Measurements from ENCODE around the gene RASSF3.
A peak's percentile ranks its signal among the peaks of the same experiment; 100 is the strongest.

Gene RASSF3

DNA sequence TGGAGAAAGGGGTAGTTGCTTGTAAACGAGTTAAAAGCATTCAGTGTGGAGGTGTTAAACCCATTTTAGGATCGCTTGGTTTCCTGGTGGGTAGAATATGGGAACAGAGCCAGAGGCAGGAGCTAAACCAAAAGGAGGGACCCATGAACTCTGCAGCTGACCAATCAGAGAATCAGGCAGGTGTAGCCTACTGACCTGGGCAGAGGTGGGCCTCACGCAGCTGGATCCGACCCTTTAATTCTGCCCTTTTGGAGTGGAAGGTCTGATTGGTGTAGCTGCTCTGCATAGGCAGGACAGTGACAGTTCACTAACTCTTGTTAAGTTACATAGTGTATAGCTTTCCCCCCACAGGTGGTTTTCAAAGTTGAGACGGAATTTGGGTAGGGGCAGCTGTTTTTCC is 85.3 kb downstream of the RASSF3 start:
- no peak for DNase-seq

- DNase-seq: peak; percentile 58
These were observed 85.9 kb downstream of the RASSF3 start for GRCh38 chr12:64696080-64696741.

DNA sequence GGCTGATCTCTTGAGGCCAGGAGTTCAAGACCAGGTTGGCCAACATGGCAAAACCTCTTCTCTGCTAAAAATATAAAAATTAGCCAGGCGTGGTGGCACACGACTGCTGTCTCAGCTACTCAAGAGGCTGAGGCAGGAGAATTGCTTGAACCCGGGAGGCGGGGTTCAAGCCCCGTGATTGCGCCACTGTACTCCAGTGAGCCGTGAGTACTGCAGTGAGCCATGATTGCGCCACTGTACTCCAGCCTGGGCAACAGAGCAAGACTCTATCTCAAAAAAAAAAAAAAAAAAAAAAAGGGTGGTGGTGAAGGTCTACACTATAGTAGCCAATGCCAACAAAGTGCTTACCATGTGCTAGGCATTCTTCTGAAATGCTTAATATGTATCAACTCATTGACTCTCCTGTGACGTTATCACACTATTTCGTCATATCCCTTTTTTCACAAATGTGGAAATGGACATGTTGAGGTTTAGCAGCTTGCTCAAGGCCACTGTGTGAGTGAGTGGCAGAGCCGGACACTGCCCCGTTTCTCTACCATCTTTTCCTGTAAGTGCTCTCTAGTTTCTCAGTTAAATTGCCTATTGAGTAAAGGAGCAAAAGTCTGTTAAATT is 89.3 kb downstream of the RASSF3 start:
- no peak for DNase-seq

- no peak for DNase-seq
These were observed 90.2 kb downstream of the RASSF3 start for GRCh38 chr12:64700532-64700931.

DNA sequence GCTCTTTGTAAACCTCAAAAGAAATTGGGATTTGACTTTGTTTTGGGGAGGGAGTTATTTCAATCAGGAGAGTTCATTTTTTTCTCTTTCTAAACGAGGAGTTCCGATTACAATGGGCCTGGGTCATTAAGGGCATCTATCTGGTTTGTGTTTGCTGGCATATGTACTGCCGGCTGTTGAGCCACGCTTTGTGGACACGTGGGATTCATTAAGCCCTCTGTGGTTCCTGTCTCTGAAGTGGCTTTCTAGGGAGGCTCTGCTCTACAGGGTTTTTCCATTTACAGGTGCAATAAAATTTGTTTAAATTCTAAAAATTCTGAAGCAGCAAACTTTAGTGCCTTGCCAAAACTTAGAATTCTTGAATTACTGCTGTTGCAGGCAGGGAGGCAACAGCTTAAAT is 91.0 kb downstream of the RASSF3 start:
- no peak for DNase-seq

DNA sequence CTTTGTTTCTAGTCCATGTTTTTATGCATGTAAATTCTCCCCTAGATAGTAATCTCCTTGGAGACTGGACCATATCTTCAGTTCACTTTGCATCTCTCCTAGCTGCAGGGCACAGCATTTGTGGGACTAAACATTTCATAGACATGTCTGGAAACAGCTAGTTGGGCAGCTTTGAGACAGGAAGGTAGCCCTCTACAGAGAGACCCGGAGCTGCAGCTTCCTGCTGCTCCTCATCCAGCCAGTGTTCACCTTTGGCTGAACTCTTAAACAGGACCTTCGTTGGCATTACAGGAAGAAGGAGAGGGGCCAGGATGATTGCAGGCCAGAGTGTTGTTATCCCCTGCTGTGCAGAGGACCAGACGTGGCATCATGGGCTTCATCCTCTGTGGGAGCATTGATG is 96.0 kb downstream of the RASSF3 start:
- no peak for DNase-seq

GRCh38 chr12:64706857-64707256 is 96.6 kb downstream of the RASSF3 start:
- DNase-seq: no peak

DNA sequence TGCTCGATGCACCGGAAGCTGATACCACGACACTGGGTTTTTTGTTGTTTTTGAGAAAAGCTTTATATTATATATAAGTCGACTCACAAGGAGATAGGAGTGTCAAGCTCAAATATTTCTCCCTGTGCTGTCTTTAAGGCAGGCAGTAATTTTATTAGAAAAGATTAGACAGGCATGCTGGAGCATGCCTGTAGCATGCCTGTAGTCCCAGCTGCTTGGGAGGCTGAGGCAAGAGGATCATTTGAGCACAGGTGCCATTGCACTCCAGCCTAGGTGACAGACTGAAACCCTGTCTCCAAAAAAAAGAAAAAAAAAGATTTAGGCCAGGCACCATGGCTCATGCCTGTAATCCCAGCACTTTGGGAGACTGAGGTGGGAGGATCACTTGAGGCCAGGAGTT is 97.1 kb downstream of the RASSF3 start:
- no peak for DNase-seq

- DNase-seq: no peak
These were observed 97.6 kb downstream of the RASSF3 start for GRCh38 chr12:64707926-64708325.

GRCh38 chr12:64709429-64709828 is 99.1 kb downstream of the RASSF3 start:
- DNase-seq: no peak

DNA sequence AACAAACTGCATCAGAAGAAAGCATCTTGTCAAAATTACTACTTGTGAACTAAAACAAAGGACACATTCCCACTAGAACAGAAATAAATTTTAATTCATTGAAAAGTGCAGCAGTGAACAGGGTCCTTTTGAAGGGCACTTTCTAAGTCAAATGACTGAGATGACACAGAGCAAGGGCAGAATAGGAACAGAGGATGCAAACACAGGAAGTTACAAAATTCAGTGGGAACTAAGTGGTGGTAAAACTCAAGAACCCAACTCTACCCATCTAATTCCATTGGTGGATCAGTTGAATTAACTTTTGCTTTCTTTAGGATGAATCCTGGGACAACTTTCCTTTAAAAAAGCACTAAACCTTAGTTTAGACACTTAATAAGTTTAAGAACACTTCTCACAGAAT is 103.1 kb downstream of the RASSF3 start:
- no peak for DNase-seq

DNA sequence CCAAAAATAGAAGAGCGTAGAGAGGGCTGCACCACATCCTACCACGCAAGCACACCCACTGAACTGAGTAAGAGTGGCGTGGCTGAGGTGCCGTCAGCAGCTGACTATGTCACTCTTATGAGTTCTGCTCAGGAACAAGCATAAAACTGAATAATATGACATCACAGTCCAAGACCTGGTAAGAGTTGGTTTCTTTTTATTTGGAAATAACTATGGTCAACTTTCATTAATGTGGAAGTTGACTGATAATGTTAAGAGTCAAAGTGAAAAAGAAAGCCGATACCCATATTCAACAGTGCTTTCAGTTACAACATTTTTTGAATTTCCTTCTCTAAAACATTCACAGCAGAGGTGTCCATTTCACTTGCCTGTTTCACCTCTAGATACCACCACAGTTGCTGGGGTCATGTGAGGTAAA is 104.3 kb downstream of the RASSF3 start:
- DNase-seq: no peak

- no peak for DNase-seq
These were observed 106.1 kb downstream of the RASSF3 start for GRCh38 chr12:64716371-64716770.

DNA sequence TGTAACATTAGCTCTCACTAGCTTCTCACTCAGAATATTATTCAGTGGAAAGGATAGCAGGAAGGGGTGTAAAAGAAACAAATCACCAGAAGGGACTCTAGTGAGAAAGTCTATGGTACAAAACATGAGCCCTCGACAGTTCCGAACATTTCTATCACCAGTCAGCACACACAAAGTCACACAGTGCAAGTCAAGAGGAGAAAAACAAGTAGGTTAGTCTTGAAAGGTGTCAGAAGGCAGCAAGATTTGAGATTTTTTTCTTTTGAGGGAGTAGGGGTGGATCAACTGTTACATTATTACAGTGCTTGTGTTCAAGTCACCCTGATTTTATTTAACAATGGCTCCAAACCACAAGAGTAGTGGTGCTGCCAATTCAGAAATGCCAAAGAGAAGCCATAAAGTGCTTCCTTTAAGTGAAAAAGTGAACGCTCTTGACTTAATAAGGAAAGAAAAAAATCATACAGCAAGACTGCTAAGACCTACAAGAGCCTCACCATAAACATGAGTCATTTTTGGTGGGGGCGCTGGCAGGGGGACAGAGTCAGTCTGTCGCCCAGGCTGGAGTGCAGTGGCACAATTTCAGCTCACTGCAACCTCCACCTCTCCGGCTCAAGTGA is 106.7 kb downstream of the RASSF3 start:
- no peak for DNase-seq

- DNase-seq: no peak
These were observed 108.4 kb downstream of the RASSF3 start for GRCh38 chr12:64718649-64719048.

DNA sequence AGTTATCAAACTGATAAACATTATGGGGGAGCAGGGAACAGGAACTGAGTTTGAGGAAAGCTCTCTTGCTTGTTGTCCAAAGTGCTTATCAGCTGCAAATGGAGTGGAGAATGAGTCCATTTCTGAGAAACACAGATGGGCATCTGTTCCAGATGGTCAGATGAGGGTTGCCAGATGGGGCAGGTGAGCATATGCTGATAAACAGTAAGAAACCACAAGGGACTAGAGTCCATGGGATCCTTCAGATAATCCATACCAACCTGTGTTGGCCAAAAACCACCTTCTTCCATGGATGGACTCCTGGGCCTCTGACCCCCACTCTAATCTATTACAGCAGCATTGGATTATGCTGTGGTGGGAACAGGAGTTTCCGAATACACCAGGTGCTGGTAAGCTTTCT is 110.6 kb downstream of the RASSF3 start:
- no peak for DNase-seq

DNA sequence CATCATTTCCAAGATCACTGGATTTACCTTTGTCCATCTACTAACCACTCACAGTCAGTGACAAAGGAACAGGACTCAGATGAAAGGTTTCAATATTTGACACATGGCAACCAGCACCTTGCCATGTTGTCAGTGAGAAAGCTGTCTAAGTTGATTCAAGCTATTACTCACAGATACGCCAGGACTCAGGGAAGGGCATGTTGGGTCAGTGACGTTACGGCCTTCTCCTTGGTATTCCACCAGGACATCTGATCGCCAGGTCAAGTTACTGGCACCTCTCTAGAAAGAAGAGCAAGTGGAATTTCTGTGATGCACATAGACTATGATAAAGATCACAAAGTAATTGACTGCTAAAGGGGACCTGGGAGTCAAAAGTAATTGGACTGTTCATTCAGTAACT is 112.5 kb downstream of the RASSF3 start:
- no peak for DNase-seq

DNA sequence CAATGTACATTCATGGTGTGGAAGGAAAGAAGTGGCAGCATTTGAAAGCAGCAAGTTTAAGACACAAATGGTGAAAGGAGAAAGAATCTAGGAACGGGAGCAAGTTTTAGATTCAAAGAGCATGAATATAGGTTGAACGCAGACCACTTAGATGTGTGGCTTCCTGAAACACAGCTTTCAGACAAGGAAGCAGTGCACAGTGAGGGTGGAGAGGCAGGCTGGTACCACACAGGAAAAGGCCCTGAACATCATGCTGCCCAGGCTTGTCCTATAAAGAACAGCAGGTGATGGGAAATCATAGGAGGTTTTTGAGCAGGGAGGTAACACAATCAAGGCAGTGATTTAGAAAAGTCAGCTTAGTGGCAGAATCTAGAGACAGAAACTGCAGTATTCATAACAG is 113.3 kb downstream of the RASSF3 start:
- DNase-seq: no peak

DNA sequence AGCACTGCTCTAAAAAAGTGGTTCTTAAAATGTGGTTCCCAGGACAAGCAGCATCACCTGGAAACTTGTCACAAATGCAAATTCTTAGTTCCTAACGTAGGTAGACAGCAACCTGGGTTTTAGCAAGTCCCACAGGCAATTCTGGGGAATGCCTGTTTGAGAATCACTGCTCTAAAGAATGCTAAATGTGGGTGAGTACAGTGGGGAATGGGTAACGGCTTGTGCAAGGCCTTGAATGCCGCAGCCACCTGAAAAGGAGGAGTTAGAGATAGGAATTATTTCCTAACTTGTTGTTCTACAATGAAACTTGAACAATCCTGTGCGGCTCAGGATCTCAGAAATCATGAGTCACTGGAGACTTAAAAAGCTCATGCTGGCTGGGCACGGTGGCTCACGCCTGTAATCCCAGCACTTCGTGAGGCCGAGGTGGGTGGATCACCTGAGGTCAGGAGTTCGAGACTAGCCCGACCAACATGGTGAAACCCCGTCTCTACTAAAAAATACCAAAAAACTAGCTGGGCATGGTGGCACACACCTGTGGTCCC is 114.0 kb downstream of the RASSF3 start:
- no peak for DNase-seq

GRCh38 chr12:64729909-64730587 is 119.8 kb downstream of the RASSF3 start:
- no peak for DNase-seq

GRCh38 chr12:64730588-64730969 is 120.3 kb downstream of the RASSF3 start:
- DNase-seq: no peak

- DNase-seq: no peak
These were observed 121.4 kb downstream of the RASSF3 start for GRCh38 chr12:64731683-64732082.

GRCh38 chr12:64733857-64734256 is 123.6 kb downstream of the RASSF3 start:
- DNase-seq: peak; percentile 44

DNA sequence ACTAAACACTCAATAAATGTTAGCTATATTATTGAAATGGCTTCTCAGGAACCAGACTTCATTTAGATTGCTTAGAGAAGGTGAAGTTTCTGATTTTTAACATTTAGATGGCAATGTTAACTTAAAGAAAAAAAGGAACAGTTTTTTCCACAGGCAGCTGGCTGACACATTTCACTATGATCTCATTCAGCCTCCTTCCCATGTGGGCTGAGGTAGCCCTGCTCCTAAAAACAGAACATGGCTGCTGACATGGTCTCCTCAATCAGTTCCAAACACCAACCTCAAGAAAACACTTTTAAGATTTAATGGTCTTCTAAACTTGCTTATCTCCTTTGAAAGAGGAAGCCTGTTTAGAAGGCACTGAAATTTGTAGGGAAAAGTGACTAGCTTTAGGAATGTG is 125.1 kb downstream of the RASSF3 start:
- DNase-seq: no peak
